ENCODE data around the gene LGR5. TPM values are rescaled to one million over a fixed set of nuclear protein-coding genes. Genes with fewer than 3 reads are reported as not detected.

LGR5 gene
- total RNA-seq, 1 experiment from 2014 or later = not detected

DNA sequence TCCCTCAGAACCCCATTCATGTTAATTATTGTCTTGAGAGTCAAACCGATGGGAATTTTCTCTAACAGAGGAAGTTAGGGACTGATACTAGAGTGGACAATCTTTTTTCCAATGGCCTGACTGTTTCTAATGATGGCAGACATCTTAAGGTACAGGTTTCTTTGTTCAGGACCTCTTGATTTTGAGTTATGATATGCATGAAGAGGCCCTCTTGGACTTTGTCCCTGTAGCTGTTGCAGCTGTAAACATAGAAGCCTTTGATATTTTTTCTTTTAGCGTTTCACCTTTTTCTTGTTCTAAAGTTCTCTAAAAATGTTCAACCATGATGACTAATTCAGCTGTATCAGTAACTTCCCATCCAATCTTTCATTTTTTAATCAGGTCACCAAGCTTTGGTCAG, 53.0 kb downstream of the LGR5 start:
- Histone ChIP-seq H2AFZ (ENCODE audit: low read depth, low read length, poor library complexity, severe bottlenecking) (no peak overlapping the region), H3K79me2 (ENCODE audit: insufficient read depth, low read length) (no peaks in the 10 kb centered on the region), H3K9ac (ENCODE audit: low read length) (no peak overlapping the region), H3K4me2 (ENCODE audit: low read length) (no peak overlapping the region), H3K4me3 (replicated peaks in 1 of 2; ENCODE audit: low read depth in 1 of 2, low read length in 2 of 2) (no peak overlapping the region), H3K27ac (ENCODE audit: low read depth, low read length) (no peak overlapping the region), H4K20me1 (ENCODE audit: insufficient read depth) (no peaks in the 10 kb centered on the region), H3K4me1 (ENCODE audit: control insufficient read depth in 1 of 2, insufficient read depth in 2 of 2, low read length in 2 of 2) (no peaks in the 10 kb centered on the region), H3K9me3 (ENCODE audit: control insufficient read depth in 1 of 2, insufficient read depth in 1 of 2, low read depth in 1 of 2, low read length in 2 of 2) (no peaks in the 10 kb centered on the region), H3K9me2 (ENCODE audit: insufficient read depth) (no peaks in the 10 kb centered on the region), H3K27me3 (ENCODE audit: insufficient read depth, low read length) (no peaks in the 10 kb centered on the region), H3K36me3 (ENCODE audit: control insufficient read depth in 1 of 2, insufficient read depth in 2 of 2, low read length in 2 of 2) (no peaks in the 10 kb centered on the region)
- no TSS peak for BruUV-seq (replicated peaks)
- CTCF ChIA-PET = no interaction called here
- POLR2A ChIA-PET = no interaction called here
- ATAC-seq (no peak), DNase-seq (ENCODE audit: low read depth, low spot score) (no peak)
- RAD21 ChIA-PET (ENCODE audit: low non-redundant PET in 1 of 2, low total read pairs in 2 of 2, uncharacterized antibody in 2 of 2, unreplicated experiment in 2 of 2) = no interaction called here
- intact Hi-C loops (cut with micrococcal nuclease) = no loop called here
- TF ChIP-seq FOSL1 (IDR thresholded peaks at IDR 0.05; ENCODE audit: low read depth) (no peak), JUND (IDR thresholded peaks at IDR 0.05) (no peak), EGR1 (IDR thresholded peaks at IDR 0.05; ENCODE audit: low read depth) (no peak), CEBPB (IDR thresholded peaks at IDR 0.05; ENCODE audit: low read depth) (no peak), EZH2 (IDR thresholded peaks at IDR 0.05) (no peak), SP1 (IDR thresholded peaks at IDR 0.05; ENCODE audit: low read depth) (no peak)

DNA sequence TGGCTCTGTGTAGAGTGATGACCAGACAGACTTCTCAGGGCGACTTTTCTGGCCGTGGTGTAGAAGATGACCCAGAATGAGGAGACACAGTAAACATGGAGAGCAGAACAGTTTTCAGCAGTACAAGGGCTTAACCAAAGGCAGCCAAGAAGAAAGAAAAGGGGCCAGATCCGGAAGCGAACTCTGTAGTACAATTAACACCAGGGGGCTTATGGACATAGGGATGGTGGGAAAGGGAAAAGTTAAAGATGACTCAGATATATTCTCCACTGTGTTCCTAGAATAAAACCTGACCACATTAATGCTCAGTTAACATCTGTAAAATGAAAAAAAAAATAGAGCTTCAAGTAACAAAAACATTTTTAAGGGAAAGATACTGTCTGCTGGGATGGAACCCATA, 60.2 kb downstream of the LGR5 start:
- H3K4me1 ChIP-seq (ENCODE audit: control insufficient read depth in 1 of 2, insufficient read depth in 2 of 2, low read length in 2 of 2) = no peaks in the 10 kb centered on the region
- H2AFZ ChIP-seq (ENCODE audit: low read depth, low read length, poor library complexity, severe bottlenecking) = no peak overlapping the region
- no peak overlapping the region for H3K27ac ChIP-seq (ENCODE audit: low read depth, low read length)
- H3K9me3 ChIP-seq (ENCODE audit: control insufficient read depth in 1 of 2, insufficient read depth in 1 of 2, low read depth in 1 of 2, low read length in 2 of 2) = no peaks in the 10 kb centered on the region
- DNase-seq (ENCODE audit: low read depth, low spot score) = no peak
- H3K79me2 ChIP-seq (ENCODE audit: insufficient read depth, low read length) = no peaks in the 10 kb centered on the region
- ATAC-seq = no peak
- H3K4me3 ChIP-seq (replicated peaks in 1 of 2; ENCODE audit: low read depth in 1 of 2, low read length in 2 of 2) = no peak overlapping the region
- H3K27me3 ChIP-seq (ENCODE audit: insufficient read depth, low read length) = no peaks in the 10 kb centered on the region
- H3K4me2 ChIP-seq (ENCODE audit: low read length) = no peak overlapping the region
- H4K20me1 ChIP-seq (ENCODE audit: insufficient read depth) = no peaks in the 10 kb centered on the region
- BruUV-seq (replicated peaks) = no TSS peak
- no peak overlapping the region for H3K9ac ChIP-seq (ENCODE audit: low read length)
- ChIA-PET CTCF (no interaction called here), RAD21 (ENCODE audit: low non-redundant PET in 1 of 2, low total read pairs in 2 of 2, uncharacterized antibody in 2 of 2, unreplicated experiment in 2 of 2) (no interaction called here), POLR2A (no interaction called here)
- intact Hi-C loops (cut with micrococcal nuclease) = no loop called here
- H3K9me2 ChIP-seq (ENCODE audit: insufficient read depth) = peaks cover 2% of the 10 kb centered on the region; the same call in 1 of the 2 replicates
- H3K36me3 ChIP-seq (ENCODE audit: control insufficient read depth in 1 of 2, insufficient read depth in 2 of 2, low read length in 2 of 2) = no peaks in the 10 kb centered on the region
- no peak for TF ChIP-seq MAX (IDR thresholded peaks at IDR 0.05)
- no peak for TF ChIP-seq POLR2A (IDR thresholded peaks at IDR 0.05; ENCODE audit: borderline replicate concordance, extremely low read depth, insufficient read depth, insufficient read length)
- TF ChIP-seq CBX3 (IDR thresholded peaks at IDR 0.05; ENCODE audit: low read depth) = no peak
- TF ChIP-seq SIN3A (IDR thresholded peaks at IDR 0.05; ENCODE audit: low read depth) = no peak
- no peak for TF ChIP-seq ZFX (IDR thresholded peaks at IDR 0.05)
- TF ChIP-seq EZH2phosphoT487 (IDR thresholded peaks at IDR 0.05; ENCODE audit: borderline replicate concordance) = no peak
- TF ChIP-seq JUND (IDR thresholded peaks at IDR 0.05) = no peak
- TF ChIP-seq ZNF274 (IDR thresholded peaks at IDR 0.05; ENCODE audit: low read depth, low read length) = no peak
- TF ChIP-seq, protein P1, sequence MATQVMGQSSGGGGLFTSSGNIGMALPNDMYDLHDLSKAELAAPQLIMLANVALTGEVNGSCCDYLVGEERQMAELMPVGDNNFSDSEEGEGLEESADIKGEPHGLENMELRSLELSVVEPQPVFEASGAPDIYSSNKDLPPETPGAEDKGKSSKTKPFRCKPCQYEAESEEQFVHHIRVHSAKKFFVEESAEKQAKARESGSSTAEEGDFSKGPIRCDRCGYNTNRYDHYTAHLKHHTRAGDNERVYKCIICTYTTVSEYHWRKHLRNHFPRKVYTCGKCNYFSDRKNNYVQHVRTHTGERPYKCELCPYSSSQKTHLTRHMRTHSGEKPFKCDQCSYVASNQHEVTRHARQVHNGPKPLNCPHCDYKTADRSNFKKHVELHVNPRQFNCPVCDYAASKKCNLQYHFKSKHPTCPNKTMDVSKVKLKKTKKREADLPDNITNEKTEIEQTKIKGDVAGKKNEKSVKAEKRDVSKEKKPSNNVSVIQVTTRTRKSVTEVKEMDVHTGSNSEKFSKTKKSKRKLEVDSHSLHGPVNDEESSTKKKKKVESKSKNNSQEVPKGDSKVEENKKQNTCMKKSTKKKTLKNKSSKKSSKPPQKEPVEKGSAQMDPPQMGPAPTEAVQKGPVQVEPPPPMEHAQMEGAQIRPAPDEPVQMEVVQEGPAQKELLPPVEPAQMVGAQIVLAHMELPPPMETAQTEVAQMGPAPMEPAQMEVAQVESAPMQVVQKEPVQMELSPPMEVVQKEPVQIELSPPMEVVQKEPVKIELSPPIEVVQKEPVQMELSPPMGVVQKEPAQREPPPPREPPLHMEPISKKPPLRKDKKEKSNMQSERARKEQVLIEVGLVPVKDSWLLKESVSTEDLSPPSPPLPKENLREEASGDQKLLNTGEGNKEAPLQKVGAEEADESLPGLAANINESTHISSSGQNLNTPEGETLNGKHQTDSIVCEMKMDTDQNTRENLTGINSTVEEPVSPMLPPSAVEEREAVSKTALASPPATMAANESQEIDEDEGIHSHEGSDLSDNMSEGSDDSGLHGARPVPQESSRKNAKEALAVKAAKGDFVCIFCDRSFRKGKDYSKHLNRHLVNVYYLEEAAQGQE (IDR thresholded peaks at IDR 0.05; ENCODE audit: low read depth) = no peak
- TF ChIP-seq SRF (IDR thresholded peaks at IDR 0.05; ENCODE audit: low read depth) = no peak
- TF ChIP-seq TCF7L2 (IDR thresholded peaks at IDR 0.05; ENCODE audit: borderline replicate concordance, extremely low read depth, insufficient read depth, insufficient read length) = no peak
- TF ChIP-seq CEBPB (IDR thresholded peaks at IDR 0.05; ENCODE audit: low read depth) = no peak
- no peak for TF ChIP-seq POLR2AphosphoS5 (IDR thresholded peaks at IDR 0.05; ENCODE audit: low read depth, low read length)
- no peak for TF ChIP-seq SP1 (IDR thresholded peaks at IDR 0.05; ENCODE audit: low read depth)
- no peak for TF ChIP-seq YY1 (IDR thresholded peaks at IDR 0.05; ENCODE audit: extremely low read depth, insufficient replicate concordance, low read depth, low read length)
